GM18505 (cell line): ENCODE results near the gene HOXC10.

Experiments
- ATAC-seq: cut with Tn5 transposase; IDR thresholded peaks from one replicate; pipeline ENCODE4 v1.9.1; 2021; ENCODE audit not compliant: unreplicated experiment
- POLR2A ChIP-seq: IDR thresholded peaks from 4 replicates; pipeline ENCODE4 v1.6.1; 2011; ENCODE audit warnings: borderline replicate concordance; ENCODE audit not compliant: insufficient read depth, insufficient read length; ENCODE audit errors: extremely low read depth

Gene HOXC10

GRCh38 chr12:53984901-53985691 is at the start of gene HOXC10:
TSS of gene HOXC10 (plus strand) at chr12:53985146. CDS start at chr12:53985260, 114 bp downstream.
- ATAC-seq: no peak
- no peak for TF ChIP-seq POLR2A

- no peak for TF ChIP-seq POLR2A
- no peak for ATAC-seq
Observed at GRCh38 chr12:53935383-53936341, 49.3 kb upstream of the HOXC10 start.

- ATAC-seq: no peak
- TF ChIP-seq POLR2A: no peak
Observed at GRCh38 chr12:53937099-53937498, 47.8 kb upstream of the HOXC10 start.

GRCh38 chr12:53937596-53938325 is 47.2 kb upstream of the HOXC10 start:
- no peak for TF ChIP-seq POLR2A
- no peak for ATAC-seq

GRCh38 chr12:53938326-53939140 is 46.4 kb upstream of the HOXC10 start, which contains the start of gene HOXC13:
TSS of gene HOXC13 (plus strand) at chr12:53938831. CDS start at chr12:53938907, 76 bp downstream.
- TF ChIP-seq POLR2A: no peak
- ATAC-seq: no peak

GRCh38 chr12:53939141-53940108 is 45.5 kb upstream of the HOXC10 start:
- TF ChIP-seq POLR2A: no peak
- no peak for ATAC-seq

- ATAC-seq: no peak
- TF ChIP-seq POLR2A: no peak
Observed at GRCh38 chr12:53940443-53941014, 44.4 kb upstream of the HOXC10 start.

- no peak for ATAC-seq
- TF ChIP-seq POLR2A: no peak
Observed at GRCh38 chr12:53941187-53941586, 43.8 kb upstream of the HOXC10 start.

- no peak for ATAC-seq
- no peak for TF ChIP-seq POLR2A
Observed at GRCh38 chr12:53941750-53942149, 43.2 kb upstream of the HOXC10 start.

- ATAC-seq: no peak
- TF ChIP-seq POLR2A: no peak
Observed at GRCh38 chr12:53942467-53942997, 42.4 kb upstream of the HOXC10 start.

- no peak for TF ChIP-seq POLR2A
- no peak for ATAC-seq
Observed at GRCh38 chr12:53944209-53944608, 40.7 kb upstream of the HOXC10 start.
